COLO668 (cell line): Measurements from ENCODE around the gene BIRC7.

Experiments
- DNase-seq: peaks from one replicate; lab custom pipeline; 2025; ENCODE audit not compliant: unreplicated experiment; lab: John Stamatoyannopoulos, UW

The BIRC7 gene

GRCh38 chr20:63262836-63263235 is 27.1 kb downstream of the BIRC7 start:
- peak; percentile 57 for DNase-seq

GRCh38 chr20:63264000-63264399 is 28.3 kb downstream of the BIRC7 start:
- DNase-seq, result no peak

GRCh38 chr20:63264519-63264918 is 28.8 kb downstream of the BIRC7 start:
- DNase-seq, result no peak

DNA sequence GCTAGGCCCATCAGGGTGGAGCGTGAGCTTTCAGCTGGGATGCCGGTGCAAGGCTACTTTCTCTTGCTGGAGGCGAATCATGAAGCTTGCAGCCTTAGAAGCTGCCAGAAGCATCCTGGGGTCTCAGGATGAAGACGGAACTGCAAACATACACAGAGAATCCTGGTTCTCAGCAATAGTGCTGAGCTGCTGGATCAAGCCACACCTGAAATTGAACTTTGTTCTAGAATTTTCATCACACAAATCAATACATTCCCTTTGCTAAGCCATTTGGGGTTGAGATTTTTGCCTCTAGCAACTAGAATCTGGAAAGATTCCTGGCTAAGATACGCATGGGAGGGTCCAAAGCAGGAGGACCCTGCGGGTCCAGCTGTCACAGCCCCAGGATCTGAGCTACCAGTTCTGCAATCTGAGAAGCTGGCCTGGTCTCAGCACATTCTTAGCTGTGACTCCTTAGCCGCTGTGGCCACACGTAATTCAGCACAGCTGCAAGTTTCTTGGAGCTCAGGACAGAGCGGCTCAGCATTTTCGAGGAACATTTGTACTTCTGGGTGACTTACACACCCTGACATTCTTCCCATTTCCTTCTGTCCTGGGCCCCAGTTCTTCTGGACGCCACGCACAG is 30.3 kb downstream of the BIRC7 start:
- DNase-seq, result no peak

GRCh38 chr20:63267691-63268090 is 32.0 kb downstream of the BIRC7 start:
- DNase-seq, result no peak

GRCh38 chr20:63268256-63268655 is 32.6 kb downstream of the BIRC7 start:
- DNase-seq, result no peak

GRCh38 chr20:63268671-63269439 is 33.1 kb downstream of the BIRC7 start:
- DNase-seq, result no peak

- DNase-seq, result no peak
These were observed 34.0 kb downstream of the BIRC7 start for GRCh38 chr20:63269724-63270123.

DNA sequence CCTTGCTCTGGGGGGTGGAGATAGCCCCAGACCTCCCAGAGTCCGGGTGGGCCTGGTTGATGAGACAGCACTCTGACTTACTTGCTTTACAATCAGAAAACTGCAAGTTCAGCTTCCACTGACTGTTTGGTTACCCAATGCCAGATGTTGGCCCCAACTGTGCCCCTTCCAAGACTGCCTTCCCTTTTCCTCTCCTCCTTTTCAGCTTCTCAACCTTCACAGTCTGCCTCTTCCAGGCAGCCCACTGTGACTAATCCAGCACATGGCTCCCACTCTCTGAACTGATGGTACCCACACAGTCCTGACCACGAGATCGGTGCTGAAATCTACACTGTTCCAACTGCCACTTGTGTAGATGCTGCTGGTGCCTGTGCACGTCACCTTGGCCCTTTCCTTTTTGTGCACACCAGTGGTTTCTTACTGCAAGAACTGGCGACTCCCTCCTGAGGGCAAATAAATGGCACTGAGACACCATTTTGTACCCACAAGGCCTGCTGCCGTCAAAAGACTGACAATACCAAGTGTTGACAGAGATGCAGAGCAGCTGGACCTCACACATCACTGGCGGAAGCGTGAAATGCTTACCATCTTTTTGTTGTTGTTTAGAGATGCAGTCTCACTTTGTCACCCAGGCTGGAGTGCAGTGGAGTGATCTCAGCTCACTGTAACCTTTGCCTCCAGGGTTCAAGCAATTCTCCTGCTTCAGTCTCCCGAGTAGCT is 35.1 kb downstream of the BIRC7 start:
- DNase-seq, result no peak

DNA sequence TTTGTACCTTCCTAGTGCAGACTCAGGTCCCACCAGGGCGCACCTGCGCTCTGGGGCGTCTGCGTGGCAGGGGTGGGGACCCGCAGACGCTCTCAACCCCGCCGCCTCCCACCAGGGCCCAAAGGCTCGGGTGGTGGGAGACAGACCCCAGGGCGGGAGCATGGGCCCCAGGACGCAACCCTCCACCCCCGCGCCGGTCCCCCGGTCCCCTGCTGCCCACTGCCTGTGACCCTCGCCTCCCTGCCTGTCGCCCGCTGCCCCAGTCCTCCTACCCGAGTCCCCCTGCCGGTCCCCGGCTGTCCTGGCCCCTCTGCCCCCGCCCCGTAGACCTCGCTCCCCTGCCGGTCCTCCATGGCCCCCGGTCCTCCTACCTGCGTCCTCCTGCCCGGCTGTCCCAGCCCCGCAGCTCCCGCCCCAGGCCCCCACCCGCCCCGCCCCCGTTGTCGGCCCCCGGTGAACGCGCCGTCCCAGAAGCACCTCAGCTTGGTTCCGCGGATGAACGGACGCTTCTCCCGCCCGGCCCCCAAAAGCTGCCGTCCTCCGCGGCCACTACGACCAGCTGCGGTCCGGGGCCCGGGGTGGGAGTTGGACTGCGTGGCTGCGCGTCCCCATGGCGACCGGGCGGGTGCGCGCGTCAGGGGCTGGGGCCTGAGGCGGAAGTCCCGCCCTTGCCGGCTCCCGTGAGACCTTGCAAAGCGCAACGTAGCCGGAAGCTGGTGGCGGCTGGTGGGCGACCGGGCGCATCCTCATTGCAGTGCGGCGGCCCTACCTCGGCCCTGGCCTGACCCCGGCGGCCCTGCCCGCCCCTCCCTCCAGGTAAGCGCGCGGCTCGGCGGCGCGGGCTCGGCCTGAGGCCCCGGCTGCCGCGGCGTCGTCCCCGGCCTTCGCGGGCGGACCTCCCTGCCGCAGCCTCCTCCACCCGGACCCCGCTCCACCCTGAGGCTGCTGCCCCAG is 36.7 kb downstream of the BIRC7 start, which contains the start of gene ARFGAP1:
Gene ARFGAP1 (plus strand): TSS at position 709 of the 954 bp plus-strand sequence. CDS start 2,768 bp downstream, outside the sequence.
- peak; percentile 96 for DNase-seq

- no peak for DNase-seq
These were observed 37.4 kb downstream of the BIRC7 start for GRCh38 chr20:63273059-63273579.

GRCh38 chr20:63273635-63274380 is 38.1 kb downstream of the BIRC7 start:
- peak; percentile 42 for DNase-seq

DNA sequence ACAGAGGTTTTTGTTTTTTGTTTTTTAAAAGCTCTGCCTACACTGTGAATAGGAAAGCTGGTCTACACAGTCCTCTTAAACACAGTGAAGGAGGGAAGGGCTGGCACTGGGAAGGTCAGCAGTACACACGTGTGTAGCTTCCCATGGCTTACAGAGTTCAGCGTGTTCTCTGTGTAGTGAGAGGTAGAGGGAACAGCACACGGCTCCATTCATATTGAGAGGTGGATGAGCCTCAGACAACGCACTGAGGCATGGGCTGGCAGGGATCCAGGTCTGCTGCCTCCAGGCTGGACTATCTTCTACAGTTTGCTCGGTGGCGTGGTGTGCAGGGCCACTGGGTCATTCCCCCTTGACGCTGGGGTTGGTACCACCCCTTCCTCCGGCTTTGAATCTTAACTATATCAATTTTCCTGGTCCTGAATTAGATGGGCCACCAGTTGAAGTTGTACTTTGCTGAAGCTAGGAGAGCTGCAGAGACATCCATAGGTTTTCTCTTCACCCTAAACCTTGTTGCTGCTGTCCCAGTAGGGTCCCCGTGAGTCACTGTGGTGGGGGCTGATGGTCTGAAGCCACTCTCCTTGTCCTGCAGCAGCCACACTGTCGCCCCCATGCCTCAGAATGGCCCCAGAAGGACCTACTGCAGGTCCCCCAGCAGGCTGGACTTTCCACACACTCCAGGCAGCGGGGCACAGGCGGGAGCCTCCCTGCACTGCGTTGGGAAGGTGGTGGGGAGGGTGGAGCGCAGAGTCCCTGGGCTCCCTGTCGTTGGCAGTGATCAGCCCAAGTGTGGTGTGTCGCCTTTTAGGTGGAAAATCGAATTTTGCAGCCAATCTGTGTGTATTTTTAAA is 38.9 kb downstream of the BIRC7 start:
- no peak for DNase-seq

DNA sequence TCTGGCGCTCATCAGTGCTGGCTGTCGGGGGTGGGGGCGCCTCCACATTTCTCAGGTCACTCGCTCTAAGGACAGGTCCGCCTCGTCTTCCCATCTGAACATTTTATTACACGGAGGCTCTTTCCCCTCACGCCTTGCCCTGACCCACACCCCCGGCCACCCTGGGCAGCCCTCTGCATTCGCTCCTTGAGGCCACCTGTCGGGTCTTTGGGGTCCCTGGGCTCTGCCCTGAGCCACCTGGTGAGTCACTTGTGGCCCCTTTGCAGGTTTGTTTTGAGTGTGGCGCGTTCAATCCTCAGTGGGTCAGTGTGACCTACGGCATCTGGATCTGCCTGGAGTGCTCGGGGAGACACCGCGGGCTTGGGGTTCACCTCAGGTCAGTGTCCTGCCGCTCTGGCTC is 40.1 kb downstream of the BIRC7 start:
- DNase-seq, result no peak

DNA sequence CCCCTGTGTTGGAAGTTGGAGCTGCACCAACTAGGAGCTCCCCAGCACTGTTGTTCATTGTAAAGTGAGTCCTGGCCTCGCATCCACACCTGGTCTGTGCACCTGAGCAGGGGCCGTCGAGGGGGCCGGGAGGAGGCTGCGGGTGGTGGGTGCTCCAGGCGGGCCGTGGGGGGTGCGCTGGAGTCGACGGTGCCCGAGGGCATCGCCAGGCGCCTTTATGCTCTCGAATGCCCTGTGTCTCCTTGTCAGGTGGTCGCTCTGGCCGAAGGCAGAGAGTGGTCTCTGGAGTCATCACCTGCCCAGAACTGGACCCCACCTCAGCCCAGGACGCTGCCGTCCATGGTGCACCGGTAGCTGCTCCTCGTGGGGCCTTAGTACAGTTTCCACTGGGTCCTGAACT is 41.3 kb downstream of the BIRC7 start:
- DNase-seq, result no peak

DNA sequence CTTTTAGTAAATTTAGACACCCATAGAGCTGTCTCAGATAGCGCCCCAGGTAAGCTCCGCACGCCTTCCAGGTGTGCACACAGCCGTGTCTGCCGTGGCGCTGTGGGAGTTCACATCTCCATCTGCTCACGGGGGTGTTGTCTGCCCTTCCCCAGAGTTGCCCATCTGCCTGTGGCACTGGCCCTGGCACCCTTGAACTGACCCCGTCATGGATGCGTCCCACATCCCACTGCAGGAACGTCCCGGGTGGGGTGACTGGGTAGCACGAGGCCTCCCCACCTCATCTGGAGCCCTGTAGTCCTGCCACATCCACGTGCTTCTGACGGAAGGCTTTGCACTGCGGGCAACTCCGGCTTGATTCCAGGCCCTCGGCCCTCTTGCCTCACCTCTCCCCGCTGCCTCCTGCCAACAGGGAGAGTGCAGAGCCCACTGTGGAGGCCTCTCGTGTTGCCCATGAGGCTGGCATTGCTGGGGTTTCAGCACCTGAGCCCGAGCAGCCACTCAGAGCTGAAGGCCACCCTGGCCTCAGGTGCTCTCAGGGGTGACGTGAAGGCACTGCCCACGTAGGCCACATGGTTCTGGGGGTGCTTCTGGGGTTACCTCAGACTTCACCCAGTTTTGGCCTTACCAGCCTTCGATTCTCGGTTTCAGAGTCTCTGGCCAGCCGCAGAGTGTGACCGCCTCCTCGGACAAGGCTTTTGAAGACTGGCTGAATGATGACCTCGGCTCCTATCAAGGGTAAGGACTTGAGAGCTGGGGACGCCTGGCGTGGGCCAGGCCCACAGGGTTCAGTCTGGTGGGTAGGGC is 42.0 kb downstream of the BIRC7 start:
- no peak for DNase-seq

GRCh38 chr20:63278661-63279060 is 43.0 kb downstream of the BIRC7 start:
- no peak for DNase-seq

GRCh38 chr20:63279931-63280330 is 44.2 kb downstream of the BIRC7 start:
- DNase-seq, result no peak
